Gastrocnemius medialis (tissue), 4 donors: ENCODE results near the gene ANKRD2. TPM values are rescaled to one million over a fixed set of nuclear protein-coding genes. Genes with fewer than 3 reads are reported as not detected.
A peak's percentile ranks its signal among the peaks of the same experiment; 100 is the strongest.

Experiments used
- ATAC-seq, 2 donors: fragments of 150-250 bp; one replicate each; pipeline ENCODE4 v1.9.1; 2016
- DNase-seq, 2 donors: peaks; one replicate each; pipeline ENCODE4 v3.0.0-alpha.2; 2019
- H3K27ac ChIP-seq, 4 donors: fragments of 200-600 bp; sonication (generic); 1 replicate in 1 of 4; 2 replicates in 3 of 4; pipeline ENCODE4 v1.5.1; 2016 to 2018; ENCODE audit warnings: mild to moderate bottlenecking in 2 of 4, moderate library complexity in 1 of 4
- H3K27me3 ChIP-seq, 3 donors: fragments of 200-600 bp; sonication (generic) in 2 of 3; 1 replicate in 1 of 3; 2 replicates in 2 of 3; pipeline versions ENCODE4 v1.5.1 to v1.6.0; 2016 to 2019; ENCODE audit warnings: mild to moderate bottlenecking in 1 of 3, moderate library complexity in 1 of 3
- H3K36me3 ChIP-seq, 2 donors: fragments of 200-600 bp; sonication (generic) in 1 of 2; one replicate each; pipeline ENCODE4 v1.5.1; 2017 to 2018
- H3K4me1 ChIP-seq, 2 donors: fragments of 200-600 bp; sonication (generic) in 1 of 2; one replicate each; pipeline ENCODE4 v1.5.1; 2016 to 2017; ENCODE audit warnings: mild to moderate bottlenecking in 2 of 2
- H3K4me3 ChIP-seq, 4 donors: fragments of 200-600 bp; sonication (generic) in 3 of 4; 1 replicate in 1 of 4; 2 replicates in 3 of 4; pipeline ENCODE4 v1.5.1; 2016 to 2019; ENCODE audit warnings: mild to moderate bottlenecking in 2 of 4
- H3K9me3 ChIP-seq, 3 donors: fragments of 200-600 bp; sonication (generic) in 2 of 3; 1 replicate in 1 of 3; 2 replicates in 2 of 3; pipeline ENCODE4 v1.5.1; 2016 to 2019
- POLR2A ChIP-seq, 2 donors: fragments of 450-650 bp; IDR thresholded peaks; one replicate each; pipeline ENCODE4 v1.6.1; 2017; ENCODE audit warnings: antibody characterized with exemption in 2 of 2, mild to moderate bottlenecking in 2 of 2, moderate library complexity in 2 of 2
- in situ Hi-C, 4 donors: fragments of 200-750 bp; cut with MboI; loops; one replicate each; pipeline versions ENCODE4 v1.15.0 to v1.8.0; 2017; ENCODE audit warnings: low sequenced_read_pairs in 4 of 4
- intact Hi-C: fragments of 100-400 bp; cut with DNase I; formaldehyde crosslinking; loops from one replicate; pipeline ENCODE4 v1.15.1; 2023; ENCODE audit warnings: low total_unique reads
- total RNA-seq, 4 donors: library from RNA; depleted of rRNA; stranded (reverse); fragments of >200 nt; gene quantifications; one replicate each; pipeline versions ENCODE4 v1.1.0 to v1.2.3, GENCODE V29; 2016
- TF ChIP-seq, protein P1 (sequence below), 5 experiments: fragments of 450-650 bp in 3 of 5; fragments of 200-600 bp in 2 of 5; sonication (generic) in 2 of 5; IDR thresholded peaks in 4 of 5; conservative IDR thresholded peaks in 1 of 5; 1 replicate in 4 of 5; 2 replicates in 1 of 5; pipeline ENCODE4 v1.5.1; 2016 to 2019; ENCODE audit warnings: antibody characterized with exemption in 5 of 5, mild to moderate bottlenecking in 3 of 5, moderate library complexity in 3 of 5

Gene ANKRD2
- total RNA-seq, 4 donors from 2014 or later = 105 to 1,024 (median 853) TPM

DNA sequence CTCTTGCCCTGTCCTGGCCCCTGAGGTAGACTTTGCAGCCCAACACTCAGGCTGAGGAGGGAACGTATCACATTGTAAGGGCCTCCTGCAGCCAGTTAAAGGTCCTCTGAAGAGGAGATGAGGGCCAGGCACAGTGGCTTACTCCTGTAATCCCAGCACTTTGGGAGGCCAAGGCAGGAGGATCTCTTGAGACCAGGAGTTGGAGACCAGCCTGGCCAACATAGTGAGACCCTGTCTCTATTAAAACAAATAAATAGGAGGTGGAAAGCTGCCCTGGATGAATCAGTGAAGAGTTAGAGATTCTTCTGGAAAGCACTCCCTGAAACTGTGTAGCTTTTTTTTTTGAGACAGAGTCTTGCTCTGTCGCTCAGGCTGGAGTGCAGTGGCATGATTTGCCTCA, 14.6 kb downstream of the ANKRD2 start:
- in situ Hi-C loops = no loop called here

DNA sequence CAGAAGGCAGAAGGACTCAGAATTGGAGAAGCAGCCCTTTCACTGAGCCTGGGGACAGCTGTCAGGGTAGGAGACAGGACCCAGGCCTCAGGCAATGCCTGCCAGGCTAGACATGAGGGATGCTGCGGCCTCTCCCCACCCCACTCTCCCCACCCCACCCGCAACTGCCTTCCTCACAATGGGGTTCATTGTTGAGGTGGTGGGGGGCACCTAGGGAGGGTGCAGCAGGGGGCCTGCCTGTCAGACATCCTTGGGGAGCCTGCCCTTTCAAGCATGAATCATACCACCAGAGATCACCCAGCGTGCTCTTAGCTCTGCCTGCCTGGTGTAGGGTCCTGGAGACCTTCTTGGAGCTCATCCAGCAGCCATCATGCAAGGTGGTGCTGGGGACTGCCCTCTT, 16.9 kb downstream of the ANKRD2 start, which contains the start of gene C10orf62:
TSS of gene C10orf62 (plus strand) at position 243 of the 400 bp plus-strand sequence. CDS start 177 bp downstream, outside the sequence.
- intact Hi-C loops (no loop called here), in situ Hi-C loops (no loop called here)
- DNase-seq (no peak), ATAC-seq (no peak)
- TF ChIP-seq POLR2A (IDR thresholded peaks at IDR 0.05) = no peak
- TF ChIP-seq, protein P1, sequence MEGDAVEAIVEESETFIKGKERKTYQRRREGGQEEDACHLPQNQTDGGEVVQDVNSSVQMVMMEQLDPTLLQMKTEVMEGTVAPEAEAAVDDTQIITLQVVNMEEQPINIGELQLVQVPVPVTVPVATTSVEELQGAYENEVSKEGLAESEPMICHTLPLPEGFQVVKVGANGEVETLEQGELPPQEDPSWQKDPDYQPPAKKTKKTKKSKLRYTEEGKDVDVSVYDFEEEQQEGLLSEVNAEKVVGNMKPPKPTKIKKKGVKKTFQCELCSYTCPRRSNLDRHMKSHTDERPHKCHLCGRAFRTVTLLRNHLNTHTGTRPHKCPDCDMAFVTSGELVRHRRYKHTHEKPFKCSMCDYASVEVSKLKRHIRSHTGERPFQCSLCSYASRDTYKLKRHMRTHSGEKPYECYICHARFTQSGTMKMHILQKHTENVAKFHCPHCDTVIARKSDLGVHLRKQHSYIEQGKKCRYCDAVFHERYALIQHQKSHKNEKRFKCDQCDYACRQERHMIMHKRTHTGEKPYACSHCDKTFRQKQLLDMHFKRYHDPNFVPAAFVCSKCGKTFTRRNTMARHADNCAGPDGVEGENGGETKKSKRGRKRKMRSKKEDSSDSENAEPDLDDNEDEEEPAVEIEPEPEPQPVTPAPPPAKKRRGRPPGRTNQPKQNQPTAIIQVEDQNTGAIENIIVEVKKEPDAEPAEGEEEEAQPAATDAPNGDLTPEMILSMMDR (IDR thresholded peaks at IDR 0.05 in 4 of 5, conservative IDR thresholded peaks at IDR 0.05 in 1 of 5) = no peak
- Histone ChIP-seq H3K4me3 (no peak within 1 kb of the TSS), H3K27me3 (no peaks in the 10 kb centered on the region), H3K4me1 (peaks cover 3 to 17% of the 10 kb centered on the region in 2 donors), H3K9me3 (no peaks in the 10 kb centered on the region), H3K36me3 (no peaks in the 10 kb centered on the region), H3K27ac (peak within 1 kb of the TSS in 1 of 4 donors; percentile 27)

More for the DNA sequence above, 14.6 kb downstream of the ANKRD2 start:
- no peak overlapping the region for H3K4me3 ChIP-seq
- H3K4me1 ChIP-seq = peaks cover 6 to 24% of the 10 kb centered on the region in 2 donors
- DNase-seq (no peak), ATAC-seq (no peak)
- no peaks in the 10 kb centered on the region for H3K27me3 ChIP-seq
- TF ChIP-seq, protein P1 (IDR thresholded peaks at IDR 0.05 in 4 of 5, conservative IDR thresholded peaks at IDR 0.05 in 1 of 5) = no peak
- no peak for TF ChIP-seq POLR2A (IDR thresholded peaks at IDR 0.05)
- H3K9me3 ChIP-seq = no peaks in the 10 kb centered on the region
- peak overlapping the region; percentile 1 to 92 (median 28) for H3K27ac ChIP-seq
- intact Hi-C loops = no loop called here
- H3K36me3 ChIP-seq = no peaks in the 10 kb centered on the region

DNA sequence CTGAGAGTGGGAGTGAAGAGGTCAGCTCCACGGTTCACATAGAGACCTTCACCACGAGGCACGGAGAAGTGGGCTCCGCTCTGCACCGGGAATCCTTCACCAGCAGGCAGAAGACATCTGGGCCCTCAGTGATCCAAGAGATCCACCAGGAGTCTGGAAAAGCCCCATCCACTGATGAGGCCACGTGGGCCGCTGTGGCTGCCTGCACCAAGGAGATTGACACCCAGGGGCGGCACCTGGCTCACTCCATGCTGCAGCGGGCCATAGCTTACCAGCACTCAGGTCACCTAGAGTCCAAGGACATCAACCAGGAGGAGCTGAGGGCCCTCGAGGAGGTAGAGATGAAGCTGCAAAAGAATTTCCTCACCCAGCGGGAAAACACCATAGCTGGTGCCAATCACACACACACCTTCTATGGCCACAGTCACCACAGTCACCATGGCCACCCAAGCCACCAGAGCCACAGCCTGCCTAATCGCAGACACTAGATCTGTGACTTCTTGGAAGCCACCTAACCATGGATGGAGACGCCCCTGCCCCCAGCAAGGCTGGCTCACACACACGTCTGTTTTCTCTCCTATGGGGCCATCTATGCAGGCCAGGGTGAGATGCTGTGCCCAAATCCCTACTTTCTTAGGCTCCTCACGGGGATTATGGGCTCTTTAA, 17.6 kb downstream of the ANKRD2 start:
- TF ChIP-seq POLR2A (IDR thresholded peaks at IDR 0.05) = no peak
- TF ChIP-seq, protein P1 (IDR thresholded peaks at IDR 0.05 in 4 of 5, conservative IDR thresholded peaks at IDR 0.05 in 1 of 5) = no peak
- ATAC-seq (no peak), DNase-seq (no peak)
- in situ Hi-C loops (no loop called here), intact Hi-C loops (no loop called here)
- no peaks in the 10 kb centered on the region for H3K36me3 ChIP-seq
- peaks cover under 1 to 15% of the 10 kb centered on the region in 2 donors for H3K4me1 ChIP-seq
- H3K27ac ChIP-seq = no peak overlapping the region
- no peaks in the 10 kb centered on the region for H3K9me3 ChIP-seq
- no peak overlapping the region for H3K4me3 ChIP-seq
- H3K27me3 ChIP-seq = no peaks in the 10 kb centered on the region

DNA sequence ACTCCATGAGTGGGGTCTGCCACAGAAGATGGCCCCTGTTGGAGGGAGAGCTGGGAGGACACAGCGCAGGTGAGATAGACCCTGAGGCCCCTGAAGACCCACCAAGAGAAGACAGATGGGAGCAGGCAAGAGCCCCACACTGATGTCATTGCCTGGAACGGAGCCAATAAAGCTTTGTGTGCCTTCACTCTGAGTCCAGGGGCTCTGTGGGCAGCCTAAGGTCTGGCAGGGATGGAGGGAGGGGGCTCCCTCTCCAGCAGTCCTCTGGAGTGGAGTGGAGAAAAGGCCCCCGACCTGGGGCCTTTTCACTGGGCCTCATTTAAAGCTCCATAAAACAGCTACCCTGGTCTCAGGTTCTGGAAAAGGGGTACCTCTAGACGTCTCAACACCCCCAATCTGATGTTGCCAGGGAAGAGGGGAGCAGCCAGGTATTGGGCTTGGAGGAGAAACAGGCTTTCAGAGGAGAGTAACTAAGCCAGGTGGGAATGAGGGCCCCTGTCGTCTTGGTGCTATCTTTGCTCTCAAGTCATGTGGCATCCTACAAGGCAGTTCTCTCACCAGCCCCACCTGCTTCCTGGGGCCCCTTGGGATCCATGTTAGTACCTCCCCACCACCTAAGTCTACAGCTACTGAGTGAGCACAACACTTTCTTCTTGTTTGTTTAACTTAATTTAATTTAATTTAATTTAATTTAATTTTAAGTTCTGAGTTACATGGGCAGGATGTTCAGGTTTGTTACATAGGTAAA, 18.3 kb downstream of the ANKRD2 start:
- DNase-seq = no peak
- no peak for ATAC-seq
- Histone ChIP-seq H3K27ac (no peak overlapping the region), H3K27me3 (no peaks in the 10 kb centered on the region), H3K36me3 (no peaks in the 10 kb centered on the region), H3K4me1 (peaks cover 7 to 17% of the 10 kb centered on the region in 2 donors), H3K9me3 (no peaks in the 10 kb centered on the region), H3K4me3 (no peak overlapping the region)
- TF ChIP-seq, protein P1 (IDR thresholded peaks at IDR 0.05 in 4 of 5, conservative IDR thresholded peaks at IDR 0.05 in 1 of 5) = no peak
- no peak for TF ChIP-seq POLR2A (IDR thresholded peaks at IDR 0.05)
- intact Hi-C loops = no loop called here
- in situ Hi-C loops = no loop called here
